Pons (tissue), 1 donor: ENCODE data around the gene CAVIN3.
"Not testable (repeated sequence)": the region's sequence is repeated elsewhere in the genome, so short reads cannot be mapped to it uniquely, and the experiment has no call there.

Experiments used
- DNase-seq: peaks from one replicate; pipeline ENCODE4 v3.0.0-alpha.2; 2016; ENCODE audit warnings: low spot score

Gene CAVIN3

DNA sequence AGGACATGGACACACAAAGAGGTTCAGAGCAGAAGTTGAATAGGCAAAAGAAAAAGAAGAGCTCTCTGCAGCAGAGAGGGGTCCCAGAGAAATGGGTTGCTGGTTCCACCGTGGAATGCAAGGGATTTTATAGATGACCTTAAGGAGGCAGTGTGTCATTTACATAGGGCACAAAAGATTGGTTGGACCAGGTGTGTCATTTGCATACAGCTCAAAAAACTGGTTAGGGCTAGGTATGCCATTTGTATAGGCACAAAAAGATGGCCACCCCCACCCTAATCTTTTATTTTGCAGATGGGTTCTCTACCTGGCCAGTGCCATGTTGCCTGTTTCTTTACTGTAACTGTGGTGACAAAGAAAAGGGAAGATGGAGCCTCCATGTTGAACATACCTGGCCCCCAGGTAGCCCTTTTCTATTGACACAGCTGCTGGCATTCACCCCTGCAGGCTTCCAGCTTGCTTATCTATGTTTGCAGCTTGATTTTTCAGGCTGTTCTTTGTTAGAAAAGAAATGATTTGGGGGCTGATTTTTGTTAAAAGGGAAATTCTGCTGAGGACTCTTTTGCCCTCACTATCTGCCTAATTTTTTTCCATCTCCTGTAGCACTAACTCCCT, 3.1 kb upstream of the CAVIN3 start:
- no peak for DNase-seq

DNA sequence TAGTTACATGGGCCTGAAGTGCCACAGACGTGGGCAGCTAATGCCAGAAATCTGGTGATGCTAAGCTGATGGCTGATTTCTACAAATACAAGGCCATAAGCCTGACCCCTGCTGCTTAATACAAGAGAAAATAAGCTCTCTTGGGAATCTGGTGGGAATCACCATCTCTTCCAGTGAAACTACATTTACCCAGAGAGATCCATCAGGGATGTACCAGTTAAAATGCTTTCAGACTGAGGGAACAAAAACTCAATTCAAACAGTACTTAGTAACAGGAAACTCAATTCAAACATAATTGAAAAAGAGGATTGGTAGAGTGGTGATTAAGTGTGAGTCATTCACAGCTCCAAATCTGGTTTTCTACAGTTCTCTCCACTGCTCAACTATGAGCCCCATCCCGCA, 1.7 kb upstream of the CAVIN3 start:
- no peak for DNase-seq

DNA sequence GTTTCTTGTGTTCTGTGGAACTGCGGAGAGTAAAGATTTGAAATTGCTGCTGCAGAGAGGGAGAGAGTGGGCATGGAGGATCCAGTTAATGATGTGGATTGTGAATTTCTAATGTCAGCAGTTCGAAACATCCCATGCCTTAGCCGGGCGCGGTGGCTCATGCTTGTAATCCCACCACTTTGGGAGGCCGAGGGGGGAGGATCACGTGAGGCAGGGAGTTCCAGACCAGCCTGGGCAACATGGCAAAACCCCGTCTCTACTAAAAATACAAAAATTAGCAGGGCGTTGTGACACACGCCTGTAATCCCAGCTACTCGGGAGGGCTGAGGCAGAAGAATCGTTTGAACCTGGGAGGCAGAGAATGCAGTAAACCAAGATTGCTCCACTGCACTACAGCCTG, 1.1 kb upstream of the CAVIN3 start:
- DNase-seq = no peak

GRCh38 chr11:6319704-6320410, 444 bp downstream of the CAVIN3 start:
- DNase-seq = no peak

DNA sequence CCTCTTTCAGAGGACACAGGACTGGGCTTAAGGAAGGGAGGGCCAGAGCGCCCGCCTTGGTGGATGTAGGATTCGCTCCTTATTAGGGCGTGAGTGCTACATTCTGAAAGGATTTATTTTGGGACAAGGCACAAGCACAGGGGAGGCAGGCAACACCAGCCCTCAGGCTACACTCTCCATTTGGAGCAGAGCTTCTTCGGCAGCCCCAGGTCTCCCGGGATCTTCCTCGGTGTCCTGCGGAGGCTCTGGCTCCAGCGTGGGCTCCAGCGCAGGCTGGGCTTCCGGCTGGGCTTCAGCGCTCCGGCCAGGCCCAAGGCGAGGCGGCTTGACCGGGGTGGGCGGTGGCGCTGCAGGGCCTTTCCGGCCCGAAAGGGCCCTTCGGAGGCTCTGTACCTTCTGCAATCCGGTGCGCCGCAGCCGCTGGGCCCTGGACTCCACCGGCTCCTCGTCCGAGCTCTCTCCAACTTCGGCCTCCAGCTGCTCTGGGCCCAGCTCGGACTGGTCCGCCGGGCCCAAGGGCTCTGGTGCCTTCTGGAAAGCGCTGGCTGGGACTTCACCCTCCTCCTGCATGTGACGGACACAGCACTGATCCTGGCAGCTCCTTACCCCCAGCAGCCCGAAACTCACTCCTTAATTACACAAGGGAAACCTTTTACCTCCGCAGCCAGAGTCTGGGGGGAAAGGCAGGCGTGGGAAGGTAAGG, 1.1 kb downstream of the CAVIN3 start:
- DNase-seq = no peak

DNA sequence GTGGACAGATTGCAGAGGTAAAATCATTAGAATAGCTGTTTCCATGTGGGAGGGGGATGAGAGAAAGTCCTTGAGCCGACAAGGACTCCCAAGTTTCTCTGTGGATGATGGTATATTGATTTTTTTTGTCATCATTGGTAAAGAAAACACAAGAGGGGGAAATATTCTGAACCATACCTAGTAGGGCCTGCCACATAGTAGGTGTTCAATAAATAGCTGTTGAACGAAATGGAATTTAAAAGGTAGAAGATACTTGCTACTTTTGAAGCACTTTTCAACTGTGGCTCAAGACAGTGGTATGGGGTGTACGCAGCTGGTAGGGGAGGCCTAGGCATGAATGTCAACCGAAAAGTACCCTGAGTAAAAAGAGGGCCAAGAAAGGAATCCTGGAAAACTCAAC, 2.1 kb downstream of the CAVIN3 start:
- DNase-seq = no peak

GRCh38 chr11:6315811-6316425, 4.4 kb downstream of the CAVIN3 start:
- DNase-seq = peak; percentile 46

DNA sequence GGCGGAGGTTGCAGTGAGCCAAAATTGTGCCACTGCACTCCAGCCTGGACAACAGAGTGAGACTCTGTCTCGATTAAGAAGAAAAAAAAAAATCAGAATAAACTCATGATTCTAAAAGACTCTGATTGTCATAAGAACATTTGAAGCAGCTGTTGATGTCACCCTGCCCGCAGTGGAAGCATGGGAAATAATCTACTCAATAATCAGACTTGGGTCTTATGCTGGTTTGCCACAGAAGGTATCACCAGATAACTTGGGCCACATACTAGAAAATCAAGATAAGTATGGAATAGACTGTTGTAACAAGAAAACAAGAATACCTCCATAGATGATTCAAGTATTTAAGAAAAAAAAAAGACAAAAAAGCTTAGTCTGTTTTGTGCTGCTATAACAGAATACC, 8.2 kb downstream of the CAVIN3 start:
- no peak for DNase-seq

DNA sequence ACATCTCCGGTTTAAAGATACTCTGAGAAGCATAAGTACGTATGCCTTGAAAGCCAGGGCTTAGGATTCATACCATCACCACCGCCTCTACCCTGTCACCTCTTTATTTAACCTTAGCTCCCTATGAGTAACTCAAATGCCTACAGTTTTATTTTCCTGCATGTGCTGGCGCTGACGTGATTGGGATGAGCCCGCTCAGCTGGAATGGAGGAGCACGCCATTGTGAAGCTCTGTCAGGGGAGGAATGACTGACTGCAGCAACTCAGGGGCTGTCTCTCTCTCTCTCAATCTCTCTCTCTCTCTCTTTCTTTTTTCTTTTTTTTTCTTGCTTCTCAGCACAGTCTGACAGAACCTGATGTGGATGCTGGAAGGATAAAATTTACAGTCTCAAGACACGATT, 12.4 kb downstream of the CAVIN3 start:
- no peak for DNase-seq

DNA sequence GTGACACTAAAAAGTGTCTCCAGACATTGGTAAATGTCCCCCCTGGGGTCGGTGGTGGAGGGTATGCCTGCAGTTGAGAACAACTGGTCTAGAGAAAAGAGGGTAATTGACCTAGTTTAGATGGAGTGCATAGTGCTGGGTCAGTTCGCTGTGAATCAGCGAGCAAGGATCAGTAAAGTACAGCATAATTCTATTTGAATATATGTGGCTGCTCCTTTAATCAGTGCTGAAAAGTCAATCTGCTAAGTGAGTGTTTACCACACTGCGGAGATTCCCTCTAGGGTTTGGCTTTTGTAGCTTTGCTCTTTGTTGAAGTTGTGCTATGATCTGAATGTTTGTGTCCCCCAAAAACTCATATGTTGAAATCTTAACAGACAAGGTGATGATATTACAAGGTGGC, 15.0 kb downstream of the CAVIN3 start:
- no peak for DNase-seq

DNA sequence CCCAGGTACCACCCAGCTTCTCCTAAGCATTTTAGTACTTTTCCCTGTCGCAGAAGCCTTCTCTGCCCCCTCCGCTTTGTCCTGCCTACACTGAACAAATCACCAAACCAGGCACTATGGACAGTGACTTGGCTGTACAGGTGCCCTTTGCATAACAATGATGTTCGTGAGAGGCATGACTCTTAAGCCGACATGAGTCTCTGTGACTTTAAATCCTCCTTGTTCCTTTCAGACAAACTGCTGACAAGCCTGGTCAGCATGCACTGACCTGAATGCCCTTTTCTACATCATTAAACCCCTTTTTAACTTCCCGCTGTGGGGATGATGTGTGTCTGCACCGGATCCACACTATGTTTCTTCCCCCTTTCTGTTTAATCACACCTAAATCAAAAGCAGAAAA, 16.6 kb downstream of the CAVIN3 start:
- no peak for DNase-seq

GRCh38 chr11:6301096-6301495, 19.2 kb downstream of the CAVIN3 start:
- no peak for DNase-seq

DNA sequence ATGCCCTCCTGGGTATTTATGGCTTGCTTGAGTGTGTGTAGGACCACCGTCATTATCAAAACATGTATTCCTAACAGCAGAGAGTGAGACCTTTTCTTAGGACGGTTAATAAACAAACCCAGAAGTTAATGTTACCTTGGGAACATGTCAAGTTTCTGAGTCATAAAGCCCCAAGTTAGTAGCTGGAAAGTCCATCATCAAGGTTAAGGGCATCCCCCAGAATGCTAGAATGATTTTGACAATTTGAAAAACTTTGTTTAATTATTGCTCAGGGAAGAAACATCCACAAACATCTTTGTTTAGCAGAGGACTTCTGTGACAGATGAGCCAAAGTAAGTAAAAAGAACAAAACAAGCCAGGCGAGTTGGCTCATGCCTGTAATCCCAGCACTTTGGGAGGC, 20.0 kb downstream of the CAVIN3 start:
- no peak for DNase-seq

GRCh38 chr11:6298605-6299004, 21.7 kb downstream of the CAVIN3 start:
- no peak for DNase-seq

- DNase-seq = no peak
Observed at GRCh38 chr11:6297831-6298230, 22.5 kb downstream of the CAVIN3 start.

DNA sequence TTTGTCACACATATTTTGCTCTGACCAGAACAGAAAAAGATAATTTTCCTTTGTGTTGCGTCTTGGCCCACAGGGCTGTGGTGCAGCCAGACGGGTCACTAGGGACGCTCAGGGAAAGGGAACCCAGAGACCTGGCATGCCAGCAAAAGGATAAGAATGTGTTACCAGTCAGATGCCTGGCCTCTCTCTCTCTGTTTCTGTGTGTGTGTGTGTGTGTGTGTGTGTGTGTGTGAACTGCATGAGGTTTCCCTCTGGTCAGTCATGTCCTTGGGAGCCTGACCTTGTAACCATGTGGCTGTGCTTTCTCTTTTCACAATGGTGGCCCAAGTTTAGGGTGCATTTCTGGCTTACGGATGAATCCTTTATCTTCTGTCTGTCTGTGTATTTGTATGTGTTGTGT, 35.3 kb downstream of the CAVIN3 start:
- DNase-seq = no peak

DNA sequence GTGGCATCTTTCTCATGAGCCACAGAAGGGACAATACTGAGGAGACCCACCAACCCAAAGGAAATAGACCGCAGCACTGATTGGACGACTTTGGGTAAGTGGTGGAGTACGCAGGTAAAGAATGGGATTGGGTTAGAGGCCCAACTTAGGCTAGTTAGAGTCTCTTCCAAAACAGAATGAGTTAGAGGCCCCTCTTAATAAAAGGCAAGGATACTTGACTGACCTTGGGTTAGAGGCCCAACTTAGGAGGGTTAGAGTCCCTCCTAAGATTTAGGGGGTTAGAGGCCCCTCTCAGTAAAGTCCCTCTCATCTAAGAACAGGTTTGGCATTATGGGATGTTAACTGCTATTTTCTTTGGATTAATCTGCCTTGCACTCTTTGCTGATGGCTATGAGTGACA, 36.1 kb downstream of the CAVIN3 start:
- DNase-seq = no peak

DNA sequence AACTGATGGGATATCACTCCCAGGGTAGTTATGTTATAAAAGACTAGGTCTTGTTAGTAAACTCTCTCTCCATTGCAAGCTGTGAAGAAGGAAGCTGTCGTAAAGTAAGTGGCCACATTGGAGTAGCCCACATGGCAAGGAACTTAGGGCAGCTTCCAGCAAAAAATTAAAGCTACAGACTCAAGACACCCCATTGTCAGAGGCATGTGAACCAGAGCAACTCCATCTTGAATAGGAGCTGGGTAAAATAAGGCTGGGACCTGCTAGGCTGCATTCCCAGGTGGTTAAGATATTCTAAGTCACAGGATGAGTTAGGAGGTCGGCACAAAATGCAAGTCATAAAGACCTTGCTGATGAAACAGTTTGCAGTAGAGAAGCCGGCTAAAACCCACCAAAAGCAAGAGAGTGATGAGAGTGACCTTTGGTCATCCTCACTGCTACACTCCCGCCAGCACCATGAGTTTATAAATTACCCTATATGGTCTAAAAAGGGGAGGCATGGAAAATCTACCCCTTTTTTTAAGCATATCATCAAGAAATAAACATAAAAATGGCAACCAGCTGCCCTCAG, 36.8 kb downstream of the CAVIN3 start:
- DNase-seq = no peak

- not testable (repeated sequence) for DNase-seq
Observed at GRCh38 chr11:6280809-6281208, 39.5 kb downstream of the CAVIN3 start.

- DNase-seq = no peak
Observed at GRCh38 chr11:6273188-6273587, 47.1 kb downstream of the CAVIN3 start.

DNA sequence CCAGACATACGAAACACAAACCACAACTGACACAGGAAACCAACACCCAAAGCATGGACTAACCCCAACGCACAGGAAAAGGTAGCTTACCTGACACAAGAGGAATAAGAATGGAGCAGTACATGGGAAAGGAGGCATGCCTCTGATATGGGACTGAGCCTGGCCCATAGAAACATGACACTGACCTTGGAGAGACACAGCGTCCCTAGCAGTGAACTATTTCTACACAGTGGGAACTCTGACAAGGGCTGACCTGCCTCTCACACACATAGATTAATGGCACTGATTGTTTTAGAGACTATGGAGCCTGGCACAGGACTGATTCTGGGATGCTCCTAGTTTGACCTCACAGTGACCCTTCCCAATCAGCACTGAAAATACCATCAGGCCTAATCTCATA, 48.7 kb downstream of the CAVIN3 start:
- DNase-seq = no peak

DNA sequence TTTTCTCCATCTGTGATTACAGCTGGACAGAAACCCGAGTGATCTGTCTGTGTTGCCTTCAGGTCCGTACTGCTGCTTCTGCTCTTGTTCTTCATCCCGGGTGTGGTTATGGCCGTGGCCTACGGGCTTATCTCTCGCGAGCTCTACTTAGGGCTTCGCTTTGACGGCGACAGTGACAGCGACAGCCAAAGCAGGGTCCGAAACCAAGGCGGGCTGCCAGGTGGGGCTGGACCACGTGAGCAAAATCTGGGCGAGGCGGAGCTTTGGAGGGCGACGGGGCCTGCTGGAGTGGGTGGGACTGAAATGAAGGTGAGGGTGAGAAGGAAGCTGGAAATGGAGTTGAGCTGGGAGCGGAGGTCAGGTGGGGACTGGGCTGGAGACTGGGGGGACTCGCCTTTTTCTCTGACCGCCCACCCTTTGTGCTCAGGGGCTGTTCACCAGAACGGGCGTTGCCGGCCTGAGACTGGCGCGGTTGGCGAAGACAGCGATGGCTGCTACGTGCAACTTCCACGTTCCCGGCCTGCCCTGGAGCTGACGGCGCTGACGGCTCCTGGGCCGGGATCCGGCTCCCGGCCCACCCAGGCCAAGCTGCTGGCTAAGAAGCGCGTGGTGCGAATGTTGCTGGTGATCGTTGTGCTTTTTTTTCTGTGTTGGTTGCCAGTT, 49.6 kb downstream of the CAVIN3 start:
- no peak for DNase-seq
